Gastroesophageal sphincter (tissue), 3 donors: ENCODE results near the gene OR2G2.

ENCODE experiments used
- EP300 ChIP-seq: sonication (generic); formaldehyde crosslinking; IDR thresholded peaks from one replicate; pipeline ENCODE4 v1.6.1; 2017; ENCODE audit warnings: antibody characterized with exemption, mild to moderate bottlenecking
- POLR2A ChIP-seq, 2 donors: fragments of 450-650 bp; IDR thresholded peaks; one replicate each; pipeline ENCODE4 v1.6.1; 2017; ENCODE audit warnings: antibody characterized with exemption in 2 of 2, mild to moderate bottlenecking in 2 of 2, moderate library complexity in 1 of 2
- TF ChIP-seq, protein P1 (sequence below), 4 experiments: fragments of 200-600 bp in 2 of 4; fragments of 450-650 bp in 2 of 4; sonication (generic) in 1 of 4; IDR thresholded peaks; one replicate each; pipeline ENCODE4 v1.5.1; 2017 to 2019; ENCODE audit warnings: antibody characterized with exemption in 4 of 4, mild to moderate bottlenecking in 2 of 4, moderate library complexity in 2 of 4

DNA sequence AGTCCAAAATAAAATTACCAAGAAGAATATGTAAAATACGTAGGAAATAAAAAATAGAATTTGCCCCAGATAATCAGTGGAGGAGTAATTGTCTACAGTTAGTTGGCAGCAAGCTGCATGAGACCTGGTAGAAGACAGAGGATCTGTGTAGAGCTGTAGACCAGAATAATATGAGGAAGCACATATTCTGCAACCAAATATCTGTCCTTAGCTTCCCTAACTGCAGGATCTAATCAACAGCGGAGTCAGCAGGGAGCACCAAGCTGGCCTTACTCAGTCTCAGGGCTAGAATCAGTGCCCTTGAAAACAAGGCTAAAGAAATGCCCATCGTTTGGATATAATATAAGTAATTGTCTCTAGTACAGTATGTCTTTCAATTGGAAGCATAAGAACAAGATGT is 45.3 kb upstream of the OR2G2 start:
- TF ChIP-seq POLR2A (IDR thresholded peaks at IDR 0.05) (no peak), EP300 (no peak)
- TF ChIP-seq, protein P1, sequence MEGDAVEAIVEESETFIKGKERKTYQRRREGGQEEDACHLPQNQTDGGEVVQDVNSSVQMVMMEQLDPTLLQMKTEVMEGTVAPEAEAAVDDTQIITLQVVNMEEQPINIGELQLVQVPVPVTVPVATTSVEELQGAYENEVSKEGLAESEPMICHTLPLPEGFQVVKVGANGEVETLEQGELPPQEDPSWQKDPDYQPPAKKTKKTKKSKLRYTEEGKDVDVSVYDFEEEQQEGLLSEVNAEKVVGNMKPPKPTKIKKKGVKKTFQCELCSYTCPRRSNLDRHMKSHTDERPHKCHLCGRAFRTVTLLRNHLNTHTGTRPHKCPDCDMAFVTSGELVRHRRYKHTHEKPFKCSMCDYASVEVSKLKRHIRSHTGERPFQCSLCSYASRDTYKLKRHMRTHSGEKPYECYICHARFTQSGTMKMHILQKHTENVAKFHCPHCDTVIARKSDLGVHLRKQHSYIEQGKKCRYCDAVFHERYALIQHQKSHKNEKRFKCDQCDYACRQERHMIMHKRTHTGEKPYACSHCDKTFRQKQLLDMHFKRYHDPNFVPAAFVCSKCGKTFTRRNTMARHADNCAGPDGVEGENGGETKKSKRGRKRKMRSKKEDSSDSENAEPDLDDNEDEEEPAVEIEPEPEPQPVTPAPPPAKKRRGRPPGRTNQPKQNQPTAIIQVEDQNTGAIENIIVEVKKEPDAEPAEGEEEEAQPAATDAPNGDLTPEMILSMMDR (IDR thresholded peaks at IDR 0.05), result no peak
